GM21737 (cell line): ENCODE data around the gene ANKRA2.
A peak's percentile ranks its signal among the peaks of the same experiment; 100 is the strongest.

Experiments used
- ATAC-seq: cut with Tn5 transposase; IDR thresholded peaks from one replicate; pipeline ENCODE4 v1.9.1; 2021; ENCODE audit warnings: mild to moderate bottlenecking, moderate library complexity; ENCODE audit not compliant: unreplicated experiment

Gene ANKRA2, protein sequence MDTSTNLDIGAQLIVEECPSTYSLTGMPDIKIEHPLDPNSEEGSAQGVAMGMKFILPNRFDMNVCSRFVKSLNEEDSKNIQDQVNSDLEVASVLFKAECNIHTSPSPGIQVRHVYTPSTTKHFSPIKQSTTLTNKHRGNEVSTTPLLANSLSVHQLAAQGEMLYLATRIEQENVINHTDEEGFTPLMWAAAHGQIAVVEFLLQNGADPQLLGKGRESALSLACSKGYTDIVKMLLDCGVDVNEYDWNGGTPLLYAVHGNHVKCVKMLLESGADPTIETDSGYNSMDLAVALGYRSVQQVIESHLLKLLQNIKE

DNA sequence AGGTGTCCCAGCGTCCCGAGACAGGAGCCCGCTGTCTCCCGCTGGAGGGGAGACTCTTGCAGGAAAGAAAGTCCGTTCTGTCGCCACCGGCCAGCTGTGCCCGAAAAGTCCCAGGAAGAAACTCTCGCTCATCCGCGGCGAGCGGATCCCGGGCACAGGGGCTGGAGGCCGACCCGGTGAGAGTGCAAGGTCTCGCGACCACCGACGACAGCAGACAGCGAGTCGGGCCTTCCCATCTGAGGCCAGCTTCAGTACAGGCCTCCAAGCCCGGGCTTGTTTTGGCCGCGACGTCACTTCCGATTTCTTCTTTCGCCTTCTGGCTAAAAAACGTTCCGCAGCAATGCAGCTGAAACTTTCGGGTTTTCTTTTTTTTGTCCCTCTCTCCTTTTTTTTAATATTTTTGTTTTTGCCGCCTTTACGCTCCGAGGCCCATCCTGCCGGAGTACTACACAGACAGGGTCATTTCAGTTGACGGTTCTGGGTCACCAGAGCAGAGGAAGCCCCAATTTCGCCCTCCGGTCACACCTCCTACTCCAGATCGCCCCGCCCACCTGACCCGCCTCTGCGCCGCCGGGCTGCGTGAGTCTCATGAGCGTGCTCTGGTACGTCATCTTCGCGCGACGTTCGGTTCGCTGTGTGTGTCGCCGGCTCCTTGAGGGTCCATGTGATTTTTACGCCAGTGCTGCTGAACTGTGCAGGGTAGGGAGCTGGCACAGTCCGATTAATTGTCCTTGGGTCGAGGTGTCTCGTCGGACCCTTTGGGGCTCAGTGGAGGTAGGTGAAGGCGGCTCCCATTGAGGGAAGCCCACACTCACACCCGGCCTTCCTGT, at the start of gene ANKRA2, which contains the start of gene UTP15:
TSS of gene ANKRA2 (minus strand) at position 501 of the 830 bp plus-strand sequence. CDS start 2,758 bp downstream, outside the sequence.
TSS of gene UTP15 (plus strand) at position 605 of the 830 bp plus-strand sequence. CDS start 1,602 bp downstream, outside the sequence.
- ATAC-seq = peak; percentile 95

DNA sequence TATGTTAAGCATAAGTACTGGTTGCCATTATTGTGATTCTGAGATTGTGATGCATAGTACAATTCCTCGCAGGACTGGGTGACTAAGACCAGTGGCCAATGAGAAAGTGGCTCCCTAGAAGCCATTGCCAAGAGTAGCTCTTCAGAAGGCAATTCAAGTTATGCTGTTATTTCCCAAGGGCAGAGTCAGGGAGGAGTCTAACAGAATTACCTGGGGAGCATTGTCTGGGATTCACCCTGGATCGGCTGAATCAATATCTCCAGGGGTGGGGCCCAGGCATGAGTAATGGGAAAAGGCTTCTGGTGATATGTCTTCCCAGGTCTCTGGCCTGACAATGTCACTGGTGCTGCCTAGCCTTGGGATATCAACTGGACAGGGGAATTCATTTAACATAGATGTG, 49.6 kb upstream of the ANKRA2 start:
- ATAC-seq = no peak

DNA sequence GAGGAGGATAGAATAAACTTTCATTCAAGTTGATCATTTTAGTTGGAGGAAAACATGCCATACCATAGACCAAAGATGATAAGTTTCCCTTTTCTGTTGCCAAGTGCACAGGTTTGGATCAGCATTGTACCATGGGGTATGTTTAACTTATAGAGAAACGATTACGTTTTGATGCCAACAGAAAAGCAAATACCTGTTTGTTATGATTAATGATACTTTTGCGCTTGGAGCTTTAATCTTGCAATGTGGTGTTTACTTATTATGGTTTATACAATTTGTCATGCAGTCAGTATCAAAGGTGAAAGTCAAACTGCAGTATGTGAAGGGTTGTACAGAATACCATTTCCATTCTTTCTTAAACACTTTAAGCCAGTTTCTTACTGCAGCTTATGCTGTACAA, 47.4 kb upstream of the ANKRA2 start:
- ATAC-seq = no peak

DNA sequence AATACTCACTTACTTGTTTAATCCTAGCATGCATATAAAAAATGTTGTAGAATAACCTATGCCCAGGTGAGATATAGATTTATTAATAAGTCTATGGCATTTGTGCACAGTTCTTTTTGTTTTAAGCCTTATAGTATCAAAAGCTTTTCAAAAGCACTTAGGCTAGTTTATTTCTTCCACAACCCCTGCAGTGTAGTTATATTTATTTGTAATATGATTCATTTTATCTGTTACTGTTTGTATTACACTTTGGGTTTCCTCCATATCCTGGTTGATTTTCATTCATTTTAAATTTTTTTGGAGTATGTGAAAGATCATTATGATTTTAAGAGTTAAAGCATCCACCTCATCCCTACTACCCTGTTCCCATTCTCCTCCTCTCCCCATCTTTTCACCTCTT, 41.8 kb upstream of the ANKRA2 start:
- no peak for ATAC-seq

DNA sequence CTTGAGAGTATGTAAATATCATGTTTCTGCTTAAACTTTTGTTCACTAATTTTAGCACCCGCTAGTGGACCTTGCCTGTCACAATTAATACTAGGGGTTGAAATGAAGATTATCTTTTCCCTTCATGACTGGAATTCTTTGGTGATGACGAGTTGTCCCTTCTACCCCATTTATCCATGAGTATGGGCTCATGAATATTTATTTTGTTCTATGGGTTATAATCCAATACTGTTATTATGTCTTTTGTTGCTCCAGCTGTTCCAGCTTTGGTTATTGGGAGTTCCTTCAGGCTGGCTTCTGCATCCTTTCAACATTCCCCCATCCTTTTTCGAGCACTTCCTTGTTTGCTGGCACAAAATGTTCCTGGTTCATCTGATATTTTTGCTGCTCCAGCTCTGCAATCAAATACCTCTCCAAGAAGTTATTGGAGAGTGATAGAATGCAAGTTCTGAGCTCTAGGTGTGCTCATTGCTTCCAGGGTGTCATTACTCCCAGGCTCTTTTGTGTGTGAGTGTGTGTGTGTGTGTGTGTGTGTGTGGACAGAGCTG, 40.8 kb upstream of the ANKRA2 start:
- no peak for ATAC-seq

DNA sequence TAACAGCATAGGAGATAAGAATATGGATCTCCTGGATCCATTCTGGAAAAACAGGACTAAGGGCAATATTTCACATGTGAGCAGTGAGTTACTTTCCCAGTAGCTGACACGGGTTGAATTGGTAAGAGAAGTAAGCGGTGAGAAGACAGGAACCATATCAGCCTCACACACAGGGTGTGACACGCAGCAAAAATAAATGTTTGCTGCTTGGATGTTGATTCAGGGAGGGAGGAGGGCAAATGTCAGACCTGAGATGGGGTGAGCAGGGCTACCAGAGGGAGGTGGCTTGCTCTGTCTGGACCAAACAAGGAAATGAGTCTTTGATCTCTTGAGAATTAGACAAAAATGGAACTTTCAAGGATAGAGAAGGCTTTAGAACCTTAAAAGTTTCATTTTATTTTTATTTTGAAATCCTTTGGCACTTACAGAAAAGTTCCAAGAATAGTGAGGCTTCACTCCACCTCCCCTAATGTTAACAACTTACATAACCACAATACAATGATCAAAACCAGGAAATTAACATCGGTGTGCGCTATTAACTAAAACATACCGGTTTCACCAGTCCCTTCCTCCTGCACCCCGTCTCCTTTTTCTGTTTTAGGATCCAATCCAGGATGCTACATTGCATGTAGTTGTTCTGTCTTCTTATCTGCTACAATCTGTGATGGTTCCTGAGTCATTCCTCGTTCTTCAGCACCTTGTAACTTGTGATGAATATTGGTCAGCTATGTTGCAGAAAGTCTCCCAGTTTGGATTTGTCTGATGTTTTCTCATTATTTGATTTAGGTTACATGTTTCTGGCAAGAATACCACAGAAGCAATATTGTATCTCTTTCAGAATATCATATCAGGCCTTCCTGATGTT, 40.0 kb upstream of the ANKRA2 start:
- no peak for ATAC-seq

DNA sequence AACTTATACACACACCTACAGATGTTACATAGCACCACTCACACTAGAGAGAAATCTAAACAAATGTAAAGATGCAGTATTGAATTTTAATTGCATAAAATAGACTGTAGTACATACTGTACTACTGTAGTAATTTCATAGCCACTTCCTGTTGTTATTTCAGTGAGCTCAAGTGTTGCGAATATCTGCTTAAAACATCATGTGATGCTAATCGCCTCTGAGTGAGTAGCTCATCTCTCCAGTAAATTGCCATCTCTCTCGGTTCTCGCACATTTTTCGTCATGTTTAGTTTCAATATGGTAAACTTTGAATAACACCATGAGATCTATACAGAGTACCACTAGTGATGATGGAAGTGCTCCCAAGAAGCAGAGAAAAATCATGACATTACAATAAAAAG, 38.6 kb upstream of the ANKRA2 start:
- ATAC-seq = no peak

DNA sequence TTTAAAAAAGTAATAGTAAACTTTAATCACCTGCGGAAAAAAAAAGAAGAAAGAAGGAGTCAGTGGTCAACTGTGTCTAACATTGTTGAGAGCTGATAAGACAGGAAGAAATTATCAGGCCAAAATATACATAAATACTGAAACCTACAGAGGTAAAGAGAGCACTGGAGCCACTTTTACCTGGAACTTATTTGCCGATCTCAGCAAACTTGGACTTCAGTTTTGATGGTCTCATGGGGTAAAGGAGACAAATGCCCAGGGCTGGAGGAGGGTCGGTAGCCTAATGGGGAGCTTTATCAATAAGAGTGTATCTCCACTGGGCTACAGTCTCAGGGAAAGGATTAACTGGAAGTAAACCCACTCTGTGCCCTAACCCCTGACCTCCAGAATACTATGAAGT, 33.9 kb upstream of the ANKRA2 start:
- ATAC-seq = no peak

DNA sequence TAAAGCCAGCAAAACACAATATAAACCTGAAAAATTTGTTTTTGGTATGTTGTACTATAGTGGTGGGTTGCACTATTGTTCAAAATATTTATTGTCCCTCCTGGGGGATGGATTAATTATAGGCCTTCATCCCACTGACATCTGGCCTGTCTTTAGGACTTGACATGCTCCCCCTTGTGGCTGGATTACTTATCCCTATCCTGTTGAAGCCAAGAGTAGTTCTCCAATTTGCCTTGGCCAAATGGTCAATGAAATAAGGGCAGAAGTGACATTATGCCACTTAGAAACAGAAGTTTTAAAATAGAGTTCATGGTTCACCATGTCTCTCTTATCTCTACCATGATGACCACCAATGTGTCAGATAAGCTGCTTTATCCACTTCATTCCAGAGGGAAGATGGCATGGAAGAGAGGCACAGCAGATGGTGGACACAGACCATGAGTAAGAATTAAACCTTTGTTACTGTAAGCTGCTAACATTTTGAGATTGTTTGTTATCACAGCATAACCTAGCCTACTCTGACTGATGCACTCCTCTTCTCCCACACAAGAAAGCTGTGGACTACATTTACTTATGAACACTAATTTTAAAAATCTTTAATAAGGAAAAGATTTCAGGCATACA, 31.4 kb upstream of the ANKRA2 start:
- no peak for ATAC-seq

DNA sequence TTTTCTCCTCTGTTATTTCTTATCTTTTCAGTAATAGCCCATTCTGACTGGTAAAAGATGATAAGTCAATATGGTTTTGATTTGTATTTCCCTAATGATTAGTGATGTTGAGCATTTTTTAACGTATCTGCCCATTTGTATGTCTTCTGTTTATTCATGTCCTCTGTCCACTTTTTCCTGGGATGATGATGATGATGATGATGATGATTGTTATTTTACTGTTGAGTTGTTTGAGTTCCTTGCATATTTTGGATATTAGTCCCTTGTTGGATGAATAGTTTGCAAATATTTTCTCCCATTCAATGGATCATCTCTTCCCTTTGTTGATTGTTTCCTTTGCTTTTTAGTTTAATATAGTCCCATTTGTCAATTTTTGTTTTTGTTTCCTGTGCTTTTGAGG, 27.1 kb upstream of the ANKRA2 start:
- ATAC-seq = no peak

DNA sequence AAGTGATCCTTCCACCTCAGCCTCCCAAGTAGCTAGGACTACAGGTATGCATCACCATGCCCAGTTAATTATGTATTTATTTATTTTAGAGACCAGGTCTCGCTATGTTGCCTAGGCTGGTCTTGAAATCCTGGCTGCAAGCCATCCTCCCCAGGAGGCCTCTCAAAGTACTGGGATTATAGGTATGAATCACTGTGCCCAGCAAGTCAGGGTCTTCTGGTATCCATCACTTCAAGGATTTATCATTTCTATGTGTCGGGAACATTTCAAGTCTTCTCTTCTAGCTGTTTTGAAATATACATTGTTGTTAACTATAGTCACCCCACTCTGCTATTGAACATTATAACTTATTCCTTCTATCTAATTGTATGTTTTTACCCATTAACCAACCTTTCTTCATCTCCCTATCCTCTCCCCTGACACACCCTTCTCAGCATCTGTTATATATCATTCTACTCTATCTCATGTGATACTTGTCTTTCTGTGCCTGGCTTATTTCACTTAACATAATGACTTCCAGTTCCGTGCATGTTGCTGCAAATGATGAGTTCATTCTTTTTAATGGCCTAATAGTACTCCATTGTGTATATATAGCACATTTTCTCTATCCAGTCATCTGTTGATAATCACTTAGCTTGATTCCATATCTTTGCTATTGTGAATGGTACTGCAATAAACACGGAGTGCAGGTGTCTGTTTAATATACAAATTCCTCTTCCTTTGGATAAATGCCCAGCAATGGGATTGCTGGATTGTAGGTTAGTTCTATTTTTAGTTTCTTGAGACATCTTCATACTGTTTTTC, 26.5 kb upstream of the ANKRA2 start:
- no peak for ATAC-seq

DNA sequence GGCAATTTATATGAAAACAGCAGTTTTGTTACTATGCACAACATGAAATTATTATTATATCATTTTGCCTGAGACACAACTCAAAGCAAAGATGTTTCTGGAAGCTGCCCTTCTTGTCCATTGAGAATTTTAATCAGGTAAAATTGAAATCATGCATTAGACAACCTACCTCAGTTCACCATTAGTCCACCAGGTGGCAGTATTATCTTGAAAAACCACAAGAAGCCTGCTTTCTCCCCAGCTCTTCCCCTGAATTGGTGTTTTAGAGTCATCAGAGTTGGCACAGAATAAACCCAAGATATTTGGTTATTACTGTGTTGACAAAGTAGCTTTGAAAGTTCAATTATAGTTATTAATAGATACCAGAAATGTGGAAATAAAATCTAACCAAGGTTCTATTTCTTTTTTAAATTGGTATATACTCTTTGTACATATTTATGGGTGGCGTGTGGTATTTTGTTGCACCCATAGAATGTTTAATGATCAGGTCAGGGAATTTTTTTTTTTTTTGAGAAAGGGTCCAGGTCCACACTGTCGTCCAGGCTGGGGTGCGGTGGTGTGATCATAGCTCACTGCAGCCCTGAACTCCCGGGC, 25.8 kb upstream of the ANKRA2 start:
- no peak for ATAC-seq

DNA sequence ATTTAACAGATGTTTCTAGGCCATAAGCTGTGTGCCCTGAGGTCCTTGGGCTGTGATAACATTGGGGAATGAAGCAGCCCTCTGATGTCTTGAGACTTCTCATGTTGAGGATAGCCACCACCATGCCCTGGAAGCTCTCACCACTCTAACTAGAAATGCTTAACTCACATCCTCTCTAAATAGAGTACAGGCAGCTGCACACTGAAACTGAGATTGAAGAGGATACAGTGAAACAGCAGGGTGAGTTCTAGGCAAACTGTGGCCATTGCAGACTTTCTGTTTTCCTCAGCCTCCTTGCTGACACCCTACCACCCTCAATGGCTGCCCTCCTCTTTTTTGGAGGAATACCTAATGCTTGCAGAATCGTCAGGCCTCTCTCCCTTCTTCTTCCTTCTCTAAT, 22.5 kb upstream of the ANKRA2 start:
- no peak for ATAC-seq

DNA sequence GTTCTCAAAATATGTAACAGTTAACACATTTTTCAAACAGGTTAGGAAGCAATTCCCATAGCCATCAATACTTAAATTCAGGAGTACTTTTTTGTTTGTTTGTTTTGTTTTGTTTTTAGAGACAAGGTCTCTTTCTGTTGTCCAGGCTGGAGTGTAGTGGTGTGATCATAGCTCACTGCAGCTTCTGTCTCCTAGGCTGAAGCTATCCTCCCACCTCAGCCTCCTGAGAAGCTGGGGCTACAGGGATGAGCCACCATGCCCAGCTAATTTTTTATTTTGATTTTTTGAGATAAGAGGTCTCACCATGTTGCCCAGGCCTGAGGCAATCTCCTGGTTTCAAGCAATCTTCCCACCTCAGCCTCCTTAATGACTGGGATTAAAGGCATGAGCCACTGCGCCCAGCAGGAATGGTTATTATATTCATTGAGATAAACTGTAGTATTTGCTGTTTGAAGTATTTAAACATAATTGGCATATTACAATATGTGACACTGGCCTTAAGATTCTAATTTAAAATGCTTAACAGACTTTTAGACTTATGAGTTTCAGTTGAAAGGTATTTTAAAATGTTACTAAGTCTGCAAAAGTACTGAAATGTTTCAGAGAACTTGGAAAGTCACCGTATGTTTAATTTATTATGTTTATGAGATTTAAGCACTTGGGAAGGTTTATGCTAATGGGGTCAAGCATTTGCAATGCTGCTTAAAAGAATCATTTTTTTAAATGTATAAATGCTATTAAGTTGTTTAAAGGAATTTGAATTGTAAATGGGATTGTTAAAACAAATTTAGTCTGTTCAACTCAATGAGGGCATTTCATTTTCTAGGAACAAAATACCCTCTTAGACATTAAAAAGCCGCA, 17.1 kb upstream of the ANKRA2 start:
- ATAC-seq = no peak

DNA sequence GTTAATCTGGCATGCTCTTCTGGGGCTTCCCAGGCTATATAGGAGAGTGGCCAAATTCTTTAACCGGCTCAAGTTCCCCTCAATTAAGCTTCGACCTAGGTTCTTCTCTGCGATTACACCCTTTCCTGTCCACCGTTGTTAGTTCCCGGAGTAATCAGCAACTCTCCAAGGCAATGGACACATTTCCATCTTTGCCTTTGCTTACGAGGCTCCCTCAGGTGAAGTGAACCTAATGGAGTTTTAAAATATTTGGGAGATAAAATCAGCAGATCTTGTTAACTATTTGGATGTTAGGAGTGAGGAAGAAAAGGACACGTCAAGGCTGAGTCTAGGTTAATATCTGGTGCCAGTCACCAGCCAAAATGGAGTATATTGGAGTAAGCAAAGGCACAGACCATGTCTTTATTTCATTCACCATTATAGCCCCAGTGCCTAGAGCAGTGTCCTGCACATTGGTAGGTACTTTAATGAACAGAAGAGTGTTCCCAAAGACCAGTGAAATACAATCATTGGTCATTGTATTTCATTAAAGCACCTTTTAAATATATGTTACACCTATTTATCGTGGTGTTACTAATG, 619 bp upstream of the ANKRA2 start:
- ATAC-seq = no peak

DNA sequence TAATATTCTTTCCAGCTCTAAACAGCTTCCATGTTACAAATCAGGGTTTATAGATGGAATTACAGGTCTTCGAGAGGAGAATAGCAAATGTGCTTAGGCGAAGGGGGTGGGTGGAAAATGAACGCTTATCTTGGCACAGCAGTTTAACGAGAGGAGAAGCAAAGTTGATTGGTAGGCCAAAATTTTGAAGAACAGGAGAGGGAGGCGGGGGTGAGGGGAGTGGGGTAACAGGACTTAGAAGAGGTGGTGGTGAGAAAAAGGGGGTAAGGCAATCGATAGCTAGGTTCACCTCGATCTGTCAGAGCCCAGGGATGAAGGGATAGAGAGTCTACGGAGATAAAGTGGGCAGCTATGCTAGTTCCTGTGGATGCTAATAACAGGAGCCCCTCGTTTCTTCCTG, 764 bp downstream of the ANKRA2 start:
- ATAC-seq = no peak

DNA sequence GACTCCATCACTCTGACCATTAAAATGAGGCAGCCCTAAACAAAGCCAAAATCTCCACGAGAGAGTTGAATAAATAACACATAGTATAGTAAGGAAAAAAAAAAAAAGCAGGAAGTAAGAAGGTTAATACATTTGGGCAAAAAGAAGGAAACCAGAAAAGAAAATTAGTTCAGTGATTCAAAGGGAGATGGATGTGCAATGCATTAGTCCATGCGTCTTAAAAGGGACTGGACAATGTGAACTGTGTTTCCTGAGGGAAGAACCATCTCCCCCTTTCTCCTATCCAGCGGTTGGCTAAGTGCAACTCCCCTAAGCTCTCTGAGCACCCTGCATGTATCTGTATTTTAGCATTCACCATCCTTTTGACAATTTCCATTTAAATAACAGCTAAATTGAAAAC, 1.4 kb downstream of the ANKRA2 start:
- ATAC-seq = no peak

DNA sequence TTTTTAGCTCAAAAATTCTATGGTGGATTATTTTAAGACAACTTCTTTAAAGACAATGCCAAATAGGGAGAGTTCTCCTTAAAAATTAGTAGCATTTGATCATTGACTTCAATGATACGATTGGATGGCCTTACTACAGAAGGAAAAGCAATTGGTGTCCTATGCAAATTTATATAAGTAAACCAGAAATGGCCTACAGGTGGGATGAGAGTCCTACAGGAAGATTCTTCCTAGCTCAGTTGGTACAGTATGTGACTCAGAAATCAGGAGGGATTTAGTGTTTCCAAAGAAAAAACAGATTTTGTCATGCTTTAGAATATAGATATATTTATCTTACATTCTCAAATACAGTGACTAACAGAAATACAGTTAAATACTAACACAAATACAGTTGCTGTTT, 6.5 kb downstream of the ANKRA2 start:
- no peak for ATAC-seq
